ENCODE data around the gene ADAMTSL3.

GRCh38 chr15:83809345-83809744, 155.4 kb downstream of the ADAMTSL3 start:
- TF ChIP-seq POLR2A (IDR thresholded peaks at IDR 0.05) (no peak), CTCF (IDR thresholded peaks at IDR 0.05) (no peak)

All from lower leg skin (tissue), 3 donors.